ENCODE measurements around the gene RBM4. TPM values are rescaled to one million over a fixed set of nuclear protein-coding genes. Genes with fewer than 3 reads are reported as not detected.

The RBM4 gene
- total RNA-seq, 4 donors from 2014 or later = 98.2 to 114 (median 102) TPM

- Histone ChIP-seq H3K27me3 (no peaks in the 10 kb centered on the region), H3K4me3 (no peak overlapping the region), H3K4me1 (no peaks in the 10 kb centered on the region), H3K36me3 (no peaks in the 10 kb centered on the region), H3K9me3 (no peaks in the 10 kb centered on the region), H3K27ac (no peak overlapping the region)
- 69% methylated on average over 5 of the region's 33 CpGs; no CpG with 5 or more reads in 1 of the 2 donors for WGBS, 2 donors (ENCODE audit: low coverage in 1 of 2)
- TF ChIP-seq CTCF (IDR thresholded peaks at IDR 0.05) (no peak), EP300 (IDR thresholded peaks at IDR 0.05) (no peak), POLR2A (IDR thresholded peaks at IDR 0.05) (no peak), POLR2AphosphoS5 (IDR thresholded peaks at IDR 0.05) (no peak)
- no peak for ATAC-seq
Observed at GRCh38 chr11:66686801-66687750, 48.6 kb downstream of the RBM4 start.

GRCh38 chr11:66687831-66688281, 49.4 kb downstream of the RBM4 start:
- no peak for ATAC-seq
- TF ChIP-seq EP300 (IDR thresholded peaks at IDR 0.05) = no peak
- TF ChIP-seq POLR2A (IDR thresholded peaks at IDR 0.05) = no peak
- TF ChIP-seq POLR2AphosphoS5 (IDR thresholded peaks at IDR 0.05) = no peak
- TF ChIP-seq CTCF (IDR thresholded peaks at IDR 0.05) = no peak
- Histone ChIP-seq H3K27me3 (no peaks in the 10 kb centered on the region), H3K27ac (no peak overlapping the region), H3K4me3 (no peak overlapping the region), H3K9me3 (no peaks in the 10 kb centered on the region), H3K4me1 (no peaks in the 10 kb centered on the region), H3K36me3 (no peaks in the 10 kb centered on the region)
- WGBS, 2 donors (ENCODE audit: low coverage in 1 of 2) = 95% methylated on average over 5 of the region's 13 CpGs; no CpG with 5 or more reads in 1 of the 2 donors

- ATAC-seq = no peak
- Histone ChIP-seq H3K9me3 (no peaks in the 10 kb centered on the region), H3K27me3 (no peaks in the 10 kb centered on the region), H3K4me3 (no peak overlapping the region), H3K27ac (no peak overlapping the region), H3K4me1 (no peaks in the 10 kb centered on the region), H3K36me3 (no peaks in the 10 kb centered on the region)
- TF ChIP-seq EP300 (IDR thresholded peaks at IDR 0.05) (no peak), POLR2A (IDR thresholded peaks at IDR 0.05) (no peak), CTCF (IDR thresholded peaks at IDR 0.05) (no peak), POLR2AphosphoS5 (IDR thresholded peaks at IDR 0.05) (no peak)
- WGBS, 2 donors (ENCODE audit: low coverage in 1 of 2) = 69 to 70% methylated on average over 3 to 8 of the region's 28 CpGs
Observed at GRCh38 chr11:66688561-66689534, 50.3 kb downstream of the RBM4 start.

- H3K4me3 ChIP-seq = no peak overlapping the region
- no peak overlapping the region for H3K27ac ChIP-seq
- no peak for ATAC-seq
- peaks cover 0 to 3% (median 0%) of the 10 kb centered on the region in 3 donors for H3K4me1 ChIP-seq
- no peaks in the 10 kb centered on the region for H3K36me3 ChIP-seq
- WGBS, 2 donors (ENCODE audit: low coverage in 1 of 2) = 92 to 95% methylated on average over 2 to 7 of the region's 32 CpGs
- H3K9me3 ChIP-seq = no peaks in the 10 kb centered on the region
- TF ChIP-seq EP300 (IDR thresholded peaks at IDR 0.05) (no peak), POLR2AphosphoS5 (IDR thresholded peaks at IDR 0.05) (no peak), POLR2A (IDR thresholded peaks at IDR 0.05) (no peak), CTCF (IDR thresholded peaks at IDR 0.05) (no peak)
- H3K27me3 ChIP-seq = no peaks in the 10 kb centered on the region
Observed at GRCh38 chr11:66689661-66690590, 51.4 kb downstream of the RBM4 start.

Data from gastroesophageal sphincter (tissue), 4 donors.